Hematopoietic multipotent progenitor cell (in vitro differentiated cells): ENCODE results near the gene SLC39A12. TPM values are rescaled to one million over a fixed set of nuclear protein-coding genes. Genes with fewer than 3 reads are reported as not detected.

ENCODE experiments used
- DNase-seq, 3 donors: peaks; one replicate each; pipeline ENCODE4 v3.0.0-alpha.2; 2011 to 2015; ENCODE audit warnings: low read depth in 2 of 3, low spot score in 2 of 3
- total RNA-seq: library from RNA; depleted of rRNA; stranded (reverse); fragments of >200 nt; gene quantifications from one replicate; pipeline ENCODE4 v1.2.3, GENCODE V29; 2012

Gene SLC39A12
- total RNA-seq, 1 donor = not detected

- no peak for DNase-seq
These were observed 91.7 kb downstream of the SLC39A12 start for GRCh38 chr10:18043148-18044006.

- peak in 2 of 3 donors; percentile 5 to 56 for DNase-seq
These were observed 93.4 kb downstream of the SLC39A12 start for GRCh38 chr10:18044976-18045720.

GRCh38 chr10:18056583-18056982 lies 104.9 kb downstream of the SLC39A12 start:
- DNase-seq = no peak

DNA sequence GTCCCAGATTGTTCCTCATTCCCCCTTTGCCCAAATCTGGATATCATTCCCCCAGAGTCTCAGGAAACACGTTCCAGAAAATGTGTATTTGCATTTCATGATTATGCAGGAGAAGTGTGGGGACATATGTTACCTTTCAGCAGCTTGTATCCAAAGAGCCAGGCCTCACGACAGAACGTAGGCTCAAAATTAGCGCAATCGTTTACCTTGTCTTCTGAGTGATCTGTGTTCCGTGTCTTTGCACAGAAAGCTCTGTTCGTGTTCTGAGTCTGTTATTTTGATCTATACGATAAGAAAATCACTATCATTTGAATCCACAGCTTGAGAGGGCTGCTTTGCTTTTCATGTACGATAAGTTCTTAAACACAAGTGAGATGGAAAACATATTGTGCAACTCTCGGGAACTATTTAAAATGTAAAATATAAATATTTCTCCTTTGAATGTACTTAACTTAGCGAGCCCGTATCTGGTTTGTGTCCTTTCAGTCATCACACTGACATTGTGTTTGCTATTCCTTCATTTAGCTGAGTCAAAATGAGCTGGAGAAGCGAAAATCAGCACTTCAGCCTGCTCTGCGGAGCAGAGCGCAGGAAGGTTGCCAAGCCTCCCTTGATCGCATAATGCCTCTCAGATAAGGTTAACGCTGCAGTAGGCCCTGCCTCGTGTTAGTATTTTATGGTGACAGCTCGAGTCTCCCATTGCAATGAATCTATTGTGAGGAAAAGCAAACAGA lies 108.3 kb downstream of the SLC39A12 start:
- DNase-seq = no peak

- no peak for DNase-seq
These were observed 115.2 kb downstream of the SLC39A12 start for GRCh38 chr10:18066947-18067346.

DNA sequence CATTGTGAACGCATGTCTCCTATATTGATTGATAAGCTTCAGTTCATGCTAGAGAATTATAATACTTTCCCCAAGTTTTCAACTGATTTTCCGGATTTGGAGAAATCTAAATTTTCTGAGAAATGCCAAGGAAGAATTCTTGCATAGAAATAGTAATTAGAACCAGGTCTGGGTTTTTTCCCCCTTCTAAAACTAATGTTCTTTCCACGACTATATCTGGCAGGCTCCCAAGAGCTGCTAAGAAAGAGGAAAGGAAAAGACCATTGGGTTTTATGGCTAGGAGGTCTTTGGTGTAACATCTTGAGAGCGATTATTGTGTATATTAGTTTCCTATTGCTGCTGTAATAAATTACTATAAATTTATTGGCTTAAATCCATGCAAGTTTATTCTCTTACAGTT lies 116.7 kb downstream of the SLC39A12 start:
- DNase-seq = no peak

- DNase-seq = no peak
These were observed 119.9 kb downstream of the SLC39A12 start for GRCh38 chr10:18071591-18071990.

- DNase-seq = no peak
These were observed 121.6 kb downstream of the SLC39A12 start for GRCh38 chr10:18073314-18073713.

DNA sequence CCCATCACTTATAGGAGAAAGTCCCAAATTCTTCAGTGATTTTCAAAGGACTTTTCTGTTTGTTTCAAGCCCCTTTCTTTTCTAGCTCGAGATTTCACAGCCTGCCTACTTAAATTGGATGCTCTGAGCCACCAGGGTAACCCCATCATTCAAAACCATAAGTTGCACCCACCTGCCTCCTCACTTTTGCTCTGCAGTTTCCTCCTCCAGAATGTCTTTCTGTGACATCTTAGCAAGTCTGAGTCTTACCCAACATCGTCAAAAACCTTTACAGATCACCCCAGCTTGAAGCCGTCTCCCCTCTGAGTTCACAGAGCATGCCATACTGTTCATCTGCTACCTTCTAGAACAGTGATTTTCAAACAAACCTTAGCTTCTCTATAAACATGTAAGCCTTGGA lies 124.2 kb downstream of the SLC39A12 start:
- DNase-seq = no peak

DNA sequence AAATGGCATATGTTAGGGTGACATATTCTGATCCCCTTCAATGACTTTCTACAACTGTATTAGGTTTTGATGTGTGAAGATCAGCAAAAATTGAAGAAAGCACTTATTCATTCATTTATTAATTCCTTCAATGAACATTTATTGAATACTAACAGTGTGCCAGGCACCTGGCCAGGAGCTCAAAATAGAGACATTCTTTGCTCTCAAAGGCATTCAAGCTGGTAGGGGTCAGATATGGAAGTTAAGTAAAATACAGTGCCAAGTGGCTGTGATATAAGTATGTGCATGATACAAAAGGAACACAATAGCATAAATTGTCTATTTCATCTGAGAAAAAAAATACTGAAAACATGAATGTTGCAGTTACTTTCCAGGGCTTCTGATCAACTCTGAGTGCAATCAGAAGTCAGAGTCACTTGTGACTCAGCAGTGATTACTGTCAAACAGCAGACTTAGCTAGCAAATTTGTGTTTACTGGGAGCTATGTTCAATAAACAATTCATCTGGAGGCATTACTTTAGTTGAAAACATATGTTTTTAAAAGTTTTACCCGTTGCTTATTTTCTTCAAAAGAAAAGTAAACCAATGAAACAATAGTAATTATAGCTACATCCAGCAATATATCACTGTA lies 128.1 kb downstream of the SLC39A12 start:
- no peak for DNase-seq

- no peak for DNase-seq
These were observed 130.7 kb downstream of the SLC39A12 start for GRCh38 chr10:18082381-18082780.

- no peak for DNase-seq
These were observed 134.1 kb downstream of the SLC39A12 start for GRCh38 chr10:18085855-18086254.

DNA sequence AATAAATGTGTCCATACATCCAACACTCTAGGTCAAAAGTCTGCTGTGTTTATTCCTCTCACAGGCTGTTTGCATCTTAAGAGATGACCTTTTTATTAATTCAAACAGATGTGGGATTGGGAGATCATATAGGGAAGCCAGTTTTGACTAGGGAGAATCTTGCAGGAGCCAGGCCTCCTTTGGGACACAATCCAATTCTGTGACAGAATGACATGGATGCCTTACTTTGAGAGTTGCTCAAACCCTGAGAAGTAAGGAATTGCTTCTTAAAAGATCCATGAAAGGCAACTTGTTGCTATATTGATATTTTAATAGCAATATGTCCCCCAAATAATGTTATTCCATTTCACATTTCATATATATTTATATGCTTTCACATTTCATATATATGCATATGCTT lies 135.0 kb downstream of the SLC39A12 start:
- DNase-seq = no peak

DNA sequence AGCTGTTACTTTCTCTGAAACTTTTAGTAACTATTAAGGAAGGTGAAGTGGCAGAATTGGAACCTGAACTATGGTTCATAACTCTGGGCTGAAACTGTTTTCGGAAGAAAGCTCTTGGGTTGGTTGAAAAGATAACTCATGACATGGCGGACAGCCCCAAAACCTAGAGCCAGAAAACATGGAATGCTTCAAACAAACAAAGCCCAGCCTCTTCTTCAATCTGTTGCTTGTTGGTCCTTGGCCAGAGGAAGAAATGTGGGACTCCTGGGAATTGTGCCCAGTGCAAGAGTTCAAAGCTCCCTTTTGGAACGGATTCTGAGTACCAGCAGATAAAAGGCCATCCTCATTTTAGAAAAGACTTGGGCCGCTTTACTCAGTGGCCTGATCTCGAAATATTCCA lies 135.6 kb downstream of the SLC39A12 start:
- no peak for DNase-seq

Other genes starting within 250 kb of the SLC39A12 start
- under 0.01 TPM for gene TMEM236, start 199.7 kb upstream of the SLC39A12 start, total RNA-seq
- 0.27 TPM for gene MRC1, start 142.6 kb upstream of the SLC39A12 start, total RNA-seq
- gene CACNB2, start 188.5 kb downstream of the SLC39A12 start, total RNA-seq = 11.6 TPM